Measurements from ENCODE around the gene ANKH. TPM values are rescaled to one million over a fixed set of nuclear protein-coding genes. Genes with fewer than 3 reads are reported as not detected.

ANKH gene
- polyA plus RNA-seq, 3 donors, result 2.4 to 6.3 (median 3.1) TPM

DNA sequence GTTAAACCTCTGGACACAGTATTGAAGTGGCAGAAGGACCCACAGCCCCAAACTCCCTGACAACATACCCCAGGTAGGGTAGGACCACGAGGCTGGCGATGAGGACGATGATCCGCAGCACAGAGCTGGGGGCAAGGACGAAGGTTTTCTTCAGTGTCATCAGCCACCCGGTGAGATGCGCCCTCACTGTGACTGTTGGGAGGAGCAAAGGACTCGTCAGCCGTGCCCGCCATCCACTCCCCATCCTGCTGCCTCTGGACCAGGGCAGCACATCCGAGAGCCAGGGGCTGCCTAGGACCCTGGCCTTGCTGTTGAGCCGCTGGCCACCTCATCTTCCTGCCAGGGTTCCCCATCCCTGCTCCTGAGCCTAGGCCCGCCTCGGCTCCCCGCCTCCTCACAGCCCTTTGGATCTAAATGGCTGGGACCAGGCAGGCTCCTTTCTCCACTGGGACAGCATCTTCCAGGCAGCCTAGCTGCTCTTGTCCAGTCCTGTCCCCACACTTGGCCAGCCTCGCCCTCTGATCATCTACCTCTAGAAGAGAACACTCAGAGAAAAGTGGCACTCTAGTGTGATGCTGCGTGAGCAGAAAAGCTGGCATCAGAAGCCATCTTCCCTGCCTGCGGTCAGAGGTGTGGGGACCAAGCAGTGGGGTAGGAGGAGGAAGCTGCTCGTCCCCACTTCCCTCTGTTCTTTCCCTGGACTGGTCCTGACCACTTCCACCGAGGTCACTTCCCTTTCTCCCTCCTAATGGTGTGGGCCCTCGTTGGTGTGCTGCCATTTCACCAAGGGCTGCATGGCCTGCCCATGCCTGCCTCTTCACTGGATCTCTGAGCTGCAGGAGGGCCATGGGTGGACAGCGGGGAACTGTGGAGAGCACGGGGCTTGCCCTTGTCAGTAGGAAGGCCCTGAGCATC, 157.8 kb downstream of the ANKH start:
- Mint-ChIP-seq H3K4me3 (no peak overlapping the region), H3K27ac (peak overlapping the region in 5 of 7 donors; percentile 14 to 51 (median 42)), H3K36me3 (peaks cover 55 to 74% of the 10 kb centered on the region in 2 donors), H3K9me3 (peaks cover 2 to 13% (median 7%) of the 10 kb centered on the region in 7 donors), H3K27me3 (ENCODE audit: low read depth in 3 of 3) (peaks cover 0 to 2% (median 2%) of the 10 kb centered on the region in 3 donors), H3K4me1 (peaks cover 13% of the 10 kb centered on the region)
- Histone ChIP-seq H3K9ac (ENCODE audit: insufficient read depth, low read length, poor library complexity, severe bottlenecking) (no peak overlapping the region), H3K36me3 (replicated peaks in 1 of 2; ENCODE audit: control insufficient read depth in 1 of 2, insufficient read depth in 2 of 2, low read length in 2 of 2) (peaks cover 44 to 58% of the 10 kb centered on the region in 2 donors), H3K4me3 (replicated peaks in 1 of 3; ENCODE audit: low read depth in 2 of 3, low read length in 3 of 3) (no peak overlapping the region), H3K9me3 (replicated peaks in 1 of 2; ENCODE audit: control insufficient read depth in 1 of 2, insufficient read depth in 1 of 2, low read length in 2 of 2) (peaks cover 0 to 9% of the 10 kb centered on the region in 2 donors), H3K27ac (ENCODE audit: low read depth in 1 of 2, low read length in 2 of 2) (peak overlapping the region in 1 of 2 donors; percentile 26), H3K79me2 (ENCODE audit: insufficient read depth, low read length) (no peaks in the 10 kb centered on the region), H4K20me1 (ENCODE audit: insufficient read depth, low read length) (peaks cover 3% of the 10 kb centered on the region), H2AFZ (ENCODE audit: insufficient read depth, low read depth, low read length, poor library complexity, severe bottlenecking) (no peak overlapping the region), H3K4me1 (ENCODE audit: control insufficient read depth in 1 of 2, insufficient read depth in 2 of 2, low read length in 2 of 2) (no peaks in the 10 kb centered on the region), H3K27me3 (ENCODE audit: control insufficient read depth in 2 of 2, insufficient read depth in 2 of 2, low read length in 2 of 2) (no peaks in the 10 kb centered on the region), H3K4me2 (replicated peaks; ENCODE audit: extremely low read depth, low read length, poor library complexity, severe bottlenecking) (no peak overlapping the region)
- 93% methylated on average over 18 of the region's 23 CpGs for WGBS (ENCODE audit: insufficient coverage)
- intact Hi-C loops (cut with micrococcal nuclease), result no loop called here
- TF ChIP-seq, protein P1, sequence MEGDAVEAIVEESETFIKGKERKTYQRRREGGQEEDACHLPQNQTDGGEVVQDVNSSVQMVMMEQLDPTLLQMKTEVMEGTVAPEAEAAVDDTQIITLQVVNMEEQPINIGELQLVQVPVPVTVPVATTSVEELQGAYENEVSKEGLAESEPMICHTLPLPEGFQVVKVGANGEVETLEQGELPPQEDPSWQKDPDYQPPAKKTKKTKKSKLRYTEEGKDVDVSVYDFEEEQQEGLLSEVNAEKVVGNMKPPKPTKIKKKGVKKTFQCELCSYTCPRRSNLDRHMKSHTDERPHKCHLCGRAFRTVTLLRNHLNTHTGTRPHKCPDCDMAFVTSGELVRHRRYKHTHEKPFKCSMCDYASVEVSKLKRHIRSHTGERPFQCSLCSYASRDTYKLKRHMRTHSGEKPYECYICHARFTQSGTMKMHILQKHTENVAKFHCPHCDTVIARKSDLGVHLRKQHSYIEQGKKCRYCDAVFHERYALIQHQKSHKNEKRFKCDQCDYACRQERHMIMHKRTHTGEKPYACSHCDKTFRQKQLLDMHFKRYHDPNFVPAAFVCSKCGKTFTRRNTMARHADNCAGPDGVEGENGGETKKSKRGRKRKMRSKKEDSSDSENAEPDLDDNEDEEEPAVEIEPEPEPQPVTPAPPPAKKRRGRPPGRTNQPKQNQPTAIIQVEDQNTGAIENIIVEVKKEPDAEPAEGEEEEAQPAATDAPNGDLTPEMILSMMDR (IDR thresholded peaks at IDR 0.05), result no peak
- DNase-seq, result no peak

DNA sequence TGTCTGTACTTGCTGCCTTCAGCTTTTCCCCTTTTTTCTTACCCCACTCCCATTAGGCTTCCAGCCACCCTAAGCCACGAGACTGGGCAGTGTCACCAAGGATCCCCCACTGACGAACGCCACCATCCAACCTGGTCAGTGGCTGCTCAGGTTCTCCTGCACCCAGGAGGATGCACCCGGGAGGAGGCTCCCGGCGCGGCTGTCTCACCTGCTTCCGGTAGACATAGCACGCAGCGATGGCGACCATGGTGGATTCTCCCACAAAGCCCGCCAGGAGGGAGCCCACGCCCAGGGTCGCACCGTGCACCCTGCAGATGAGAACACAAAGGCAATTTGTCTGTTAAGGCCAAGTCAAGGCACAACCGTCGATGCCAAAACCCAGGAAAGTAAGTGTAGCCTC, 158.9 kb downstream of the ANKH start:
- Mint-ChIP-seq H3K36me3 (peaks cover 65 to 83% of the 10 kb centered on the region in 2 donors), H3K27me3 (ENCODE audit: low read depth in 3 of 3) (peaks cover 0 to 2% (median 0%) of the 10 kb centered on the region in 3 donors), H3K9me3 (peaks cover 0 to 13% (median 7%) of the 10 kb centered on the region in 7 donors), H3K4me3 (no peak overlapping the region), H3K27ac (peak overlapping the region in 1 of 7 donors; percentile 73), H3K4me1 (peaks cover 13% of the 10 kb centered on the region)
- Histone ChIP-seq H3K4me2 (replicated peaks; ENCODE audit: extremely low read depth, low read length, poor library complexity, severe bottlenecking) (no peak overlapping the region), H3K4me3 (replicated peaks in 1 of 3; ENCODE audit: low read depth in 2 of 3, low read length in 3 of 3) (no peak overlapping the region), H4K20me1 (ENCODE audit: insufficient read depth, low read length) (peaks cover 3% of the 10 kb centered on the region), H3K4me1 (ENCODE audit: control insufficient read depth in 1 of 2, insufficient read depth in 2 of 2, low read length in 2 of 2) (no peaks in the 10 kb centered on the region), H3K27me3 (ENCODE audit: control insufficient read depth in 2 of 2, insufficient read depth in 2 of 2, low read length in 2 of 2) (no peaks in the 10 kb centered on the region), H3K36me3 (replicated peaks in 1 of 2; ENCODE audit: control insufficient read depth in 1 of 2, insufficient read depth in 2 of 2, low read length in 2 of 2) (peaks cover 53 to 68% of the 10 kb centered on the region in 2 donors), H3K9ac (ENCODE audit: insufficient read depth, low read length, poor library complexity, severe bottlenecking) (no peak overlapping the region), H3K9me3 (replicated peaks in 1 of 2; ENCODE audit: control insufficient read depth in 1 of 2, insufficient read depth in 1 of 2, low read length in 2 of 2) (peaks cover 0 to 9% of the 10 kb centered on the region in 2 donors), H2AFZ (ENCODE audit: insufficient read depth, low read depth, low read length, poor library complexity, severe bottlenecking) (no peak overlapping the region), H3K27ac (ENCODE audit: low read depth in 1 of 2, low read length in 2 of 2) (no peak overlapping the region), H3K79me2 (ENCODE audit: insufficient read depth, low read length) (no peaks in the 10 kb centered on the region)
- no peak for DNase-seq
- WGBS (ENCODE audit: insufficient coverage), result 97% methylated on average over 15 of the region's 17 CpGs
- intact Hi-C loops (cut with micrococcal nuclease), result no loop called here
- TF ChIP-seq, protein P1 (IDR thresholded peaks at IDR 0.05), result no peak
